Measurements from ENCODE around the gene DNAJC17. TPM values are rescaled to one million over a fixed set of nuclear protein-coding genes. Genes with fewer than 3 reads are reported as not detected.

DNAJC17 gene
- total RNA-seq, 1 donor from 2014 or later = 43.2 TPM

DNA sequence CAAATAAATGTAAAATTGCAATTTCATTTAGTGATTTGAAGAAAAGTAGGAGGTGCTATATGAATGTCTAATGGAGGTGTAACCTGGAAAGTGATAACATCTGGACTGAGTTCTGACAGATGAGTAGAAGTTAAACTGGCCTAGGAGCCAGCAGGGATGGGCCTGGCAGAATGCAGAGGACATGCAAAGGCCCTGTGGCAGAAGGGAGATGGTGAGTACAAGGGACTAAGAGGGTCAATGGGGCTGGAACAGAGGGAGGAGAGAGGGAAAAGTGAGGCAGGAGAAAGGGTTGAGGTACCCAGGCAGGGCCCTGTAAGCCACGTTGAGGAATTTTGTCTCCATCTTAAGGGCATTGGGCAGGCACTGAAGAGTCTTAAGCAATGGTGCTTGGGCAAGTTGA, 24.6 kb upstream of the DNAJC17 start:
- Mint-ChIP-seq H3K9me3 (ENCODE audit: unreplicated experiment) (peaks cover 3% of the 10 kb centered on the region), H3K27me3 (ENCODE audit: unreplicated experiment) (peaks cover 3% of the 10 kb centered on the region), H3K4me3 (ENCODE audit: unreplicated experiment) (no peak overlapping the region), H3K27ac (ENCODE audit: unreplicated experiment) (no peak overlapping the region), H3K36me3 (ENCODE audit: unreplicated experiment) (no peaks in the 10 kb centered on the region), H3K4me1 (ENCODE audit: low read depth, unreplicated experiment) (no peaks in the 10 kb centered on the region)
- DNase-seq = no peak
- TF ChIP-seq, protein P1, sequence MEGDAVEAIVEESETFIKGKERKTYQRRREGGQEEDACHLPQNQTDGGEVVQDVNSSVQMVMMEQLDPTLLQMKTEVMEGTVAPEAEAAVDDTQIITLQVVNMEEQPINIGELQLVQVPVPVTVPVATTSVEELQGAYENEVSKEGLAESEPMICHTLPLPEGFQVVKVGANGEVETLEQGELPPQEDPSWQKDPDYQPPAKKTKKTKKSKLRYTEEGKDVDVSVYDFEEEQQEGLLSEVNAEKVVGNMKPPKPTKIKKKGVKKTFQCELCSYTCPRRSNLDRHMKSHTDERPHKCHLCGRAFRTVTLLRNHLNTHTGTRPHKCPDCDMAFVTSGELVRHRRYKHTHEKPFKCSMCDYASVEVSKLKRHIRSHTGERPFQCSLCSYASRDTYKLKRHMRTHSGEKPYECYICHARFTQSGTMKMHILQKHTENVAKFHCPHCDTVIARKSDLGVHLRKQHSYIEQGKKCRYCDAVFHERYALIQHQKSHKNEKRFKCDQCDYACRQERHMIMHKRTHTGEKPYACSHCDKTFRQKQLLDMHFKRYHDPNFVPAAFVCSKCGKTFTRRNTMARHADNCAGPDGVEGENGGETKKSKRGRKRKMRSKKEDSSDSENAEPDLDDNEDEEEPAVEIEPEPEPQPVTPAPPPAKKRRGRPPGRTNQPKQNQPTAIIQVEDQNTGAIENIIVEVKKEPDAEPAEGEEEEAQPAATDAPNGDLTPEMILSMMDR (IDR thresholded peaks at IDR 0.05; ENCODE audit: partially characterized antibody, unreplicated experiment) = no peak

DNA sequence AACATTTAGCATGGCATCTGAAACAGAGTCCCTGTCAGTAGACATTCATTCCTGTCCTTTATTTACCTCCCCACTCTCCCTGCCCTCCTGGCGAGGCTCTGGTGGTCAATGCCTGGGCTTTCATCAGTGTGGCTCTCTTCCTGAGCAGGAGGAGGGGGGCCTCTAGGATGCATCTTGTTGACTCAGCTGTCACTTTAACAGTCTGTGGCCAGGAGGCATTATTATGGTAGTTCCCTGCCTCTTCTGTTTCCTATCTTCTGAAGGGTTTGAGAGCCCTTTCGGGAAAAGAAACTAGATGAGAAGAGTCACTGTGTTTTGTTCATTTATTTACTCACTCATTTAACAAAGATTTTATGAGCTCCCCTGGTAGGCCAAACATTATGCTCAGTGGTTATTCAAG, 23.6 kb upstream of the DNAJC17 start:
- no peaks in the 10 kb centered on the region for H3K27me3 Mint-ChIP-seq (ENCODE audit: unreplicated experiment)
- no peaks in the 10 kb centered on the region for H3K4me1 Mint-ChIP-seq (ENCODE audit: low read depth, unreplicated experiment)
- no peaks in the 10 kb centered on the region for H3K36me3 Mint-ChIP-seq (ENCODE audit: unreplicated experiment)
- no peak overlapping the region for H3K27ac Mint-ChIP-seq (ENCODE audit: unreplicated experiment)
- TF ChIP-seq, protein P1 (IDR thresholded peaks at IDR 0.05; ENCODE audit: partially characterized antibody, unreplicated experiment) = no peak
- no peak overlapping the region for H3K4me3 Mint-ChIP-seq (ENCODE audit: unreplicated experiment)
- peaks cover 3% of the 10 kb centered on the region for H3K9me3 Mint-ChIP-seq (ENCODE audit: unreplicated experiment)
- DNase-seq = no peak

DNA sequence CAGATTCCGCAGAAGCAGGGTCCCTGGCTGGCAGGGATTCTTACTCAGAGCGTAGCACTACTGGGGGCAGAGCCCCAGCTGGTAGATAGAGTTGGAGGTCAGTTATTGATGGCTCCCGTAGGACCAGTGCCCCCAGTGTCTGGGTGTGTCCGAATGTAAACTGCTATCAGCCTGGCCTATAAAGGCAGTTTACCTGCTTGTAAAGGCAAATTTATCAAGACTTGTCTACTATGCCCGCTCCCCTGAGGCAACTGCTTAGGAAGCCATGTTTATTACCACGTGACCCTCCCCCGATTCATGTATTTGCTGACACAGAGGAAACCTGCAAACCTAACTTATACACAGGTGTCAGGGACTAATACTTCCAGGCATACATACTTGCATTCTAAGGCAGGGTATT, 21.8 kb upstream of the DNAJC17 start:
- Mint-ChIP-seq H3K27ac (ENCODE audit: unreplicated experiment) (no peak overlapping the region), H3K36me3 (ENCODE audit: unreplicated experiment) (no peaks in the 10 kb centered on the region), H3K27me3 (ENCODE audit: unreplicated experiment) (peaks cover 2% of the 10 kb centered on the region), H3K4me1 (ENCODE audit: low read depth, unreplicated experiment) (no peaks in the 10 kb centered on the region), H3K4me3 (ENCODE audit: unreplicated experiment) (no peak overlapping the region), H3K9me3 (ENCODE audit: unreplicated experiment) (peaks cover 3% of the 10 kb centered on the region)
- no peak for DNase-seq
- TF ChIP-seq, protein P1 (IDR thresholded peaks at IDR 0.05; ENCODE audit: partially characterized antibody, unreplicated experiment) = no peak

DNA sequence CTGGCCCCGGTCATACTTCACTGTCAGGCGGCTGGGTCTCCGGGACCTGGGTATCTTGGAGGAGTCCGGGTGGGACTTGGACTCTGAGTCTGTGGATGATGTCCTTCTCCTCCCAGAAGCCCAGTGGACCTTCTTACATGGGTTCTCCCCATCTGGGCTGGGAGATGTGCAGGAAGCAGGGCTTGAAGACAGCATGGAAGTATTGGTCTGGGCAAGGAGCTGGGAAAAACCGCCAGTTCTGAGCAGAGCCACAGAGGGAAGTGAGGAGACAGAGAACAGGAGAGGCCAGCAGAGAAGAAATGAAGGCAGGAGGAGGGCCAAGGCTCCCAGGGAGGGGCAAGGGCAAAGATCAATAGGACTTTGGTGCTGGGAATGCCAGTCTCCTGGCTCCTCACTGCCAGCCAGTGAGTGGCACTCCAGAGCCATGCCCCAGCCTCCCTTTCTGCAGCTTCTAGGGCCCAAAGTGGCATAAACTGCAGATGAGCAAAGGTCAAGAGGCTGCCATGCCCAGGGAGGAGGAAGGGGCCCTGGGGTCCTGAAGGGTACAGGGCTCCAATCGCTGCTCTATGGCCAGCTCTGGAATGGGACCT, 21.3 kb upstream of the DNAJC17 start, which contains the start of gene PPP1R14D:
Gene PPP1R14D (minus strand): TSS at position 262 of the 590 bp plus-strand sequence. CDS start 67 bp downstream, at position 195.
- Mint-ChIP-seq H3K9me3 (ENCODE audit: unreplicated experiment) (peaks cover 3% of the 10 kb centered on the region), H3K27ac (ENCODE audit: unreplicated experiment) (no peak within 1 kb of the TSS), H3K4me3 (ENCODE audit: unreplicated experiment) (no peak within 1 kb of the TSS), H3K4me1 (ENCODE audit: low read depth, unreplicated experiment) (no peaks in the 10 kb centered on the region), H3K36me3 (ENCODE audit: unreplicated experiment) (no peaks in the 10 kb centered on the region), H3K27me3 (ENCODE audit: unreplicated experiment) (peaks cover 2% of the 10 kb centered on the region)
- TF ChIP-seq, protein P1 (IDR thresholded peaks at IDR 0.05; ENCODE audit: partially characterized antibody, unreplicated experiment) = no peak
- no peak for DNase-seq

DNA sequence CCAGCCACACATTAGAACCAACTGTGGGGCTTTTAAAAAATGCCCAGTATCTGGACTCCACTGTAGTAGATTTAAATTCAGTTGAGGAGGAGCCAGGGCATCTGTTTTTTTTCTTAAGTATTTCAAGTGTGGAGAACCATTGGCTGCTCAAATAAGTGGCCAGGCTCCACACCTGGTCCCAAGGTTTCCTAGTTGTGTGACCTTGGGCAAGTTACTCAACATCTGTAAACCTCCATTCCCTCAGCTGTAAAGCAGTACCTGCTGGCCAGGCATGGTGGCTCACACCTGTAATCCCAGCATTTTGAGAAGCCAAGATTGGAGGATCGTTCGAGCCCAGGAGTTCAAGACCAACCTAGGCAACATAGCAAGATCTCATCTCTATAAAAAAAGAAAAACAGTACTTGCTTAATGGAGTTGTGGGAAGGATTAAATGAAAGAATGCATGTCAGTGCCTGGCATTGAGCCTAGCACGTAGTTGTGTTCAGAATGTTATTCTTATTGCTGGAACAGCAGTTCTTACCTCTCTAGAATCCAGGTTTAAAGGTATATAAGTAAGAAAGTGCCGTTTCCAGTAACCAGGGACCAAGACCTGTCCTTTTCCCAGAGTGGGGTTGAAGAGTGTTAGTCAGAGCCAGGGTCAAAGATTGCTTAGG, 19.3 kb upstream of the DNAJC17 start:
- no peaks in the 10 kb centered on the region for H3K36me3 Mint-ChIP-seq (ENCODE audit: unreplicated experiment)
- no peak overlapping the region for H3K27ac Mint-ChIP-seq (ENCODE audit: unreplicated experiment)
- no peak overlapping the region for H3K4me3 Mint-ChIP-seq (ENCODE audit: unreplicated experiment)
- H3K9me3 Mint-ChIP-seq (ENCODE audit: unreplicated experiment) = peaks cover under 1% of the 10 kb centered on the region
- TF ChIP-seq, protein P1 (IDR thresholded peaks at IDR 0.05; ENCODE audit: partially characterized antibody, unreplicated experiment) = no peak
- H3K27me3 Mint-ChIP-seq (ENCODE audit: unreplicated experiment) = peaks cover 2% of the 10 kb centered on the region
- no peaks in the 10 kb centered on the region for H3K4me1 Mint-ChIP-seq (ENCODE audit: low read depth, unreplicated experiment)
- no peak for DNase-seq

Measured in glutamatergic neuron (in vitro differentiated cells).